ENCODE measurements around the gene PEPD. TPM values are rescaled to one million over a fixed set of nuclear protein-coding genes. Genes with fewer than 3 reads are reported as not detected.

Gene PEPD
- total RNA-seq, 1 experiment from 2014 or later: 83.1 TPM

DNA sequence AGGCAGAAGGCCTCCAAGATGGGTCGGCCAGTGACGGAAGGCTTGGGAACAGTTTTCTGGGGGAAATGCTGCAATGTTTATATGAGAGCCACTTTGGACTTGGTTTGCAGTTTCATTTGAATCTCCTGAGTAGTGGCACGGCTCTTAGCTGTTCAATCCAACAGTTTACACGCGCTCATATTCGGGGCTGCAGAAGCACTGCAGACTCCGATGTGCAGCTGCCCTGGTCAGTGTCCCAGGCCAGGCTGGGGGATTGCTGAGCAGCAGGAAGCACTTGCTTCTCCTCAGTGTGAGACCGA is 116.4 kb downstream of the PEPD start (continued):
- no peak for TF ChIP-seq RELA (CRISPR knock-in tag; IDR thresholded peaks at IDR 0.05; ENCODE audit: borderline replicate concordance)

GRCh38 chr19:33404506-33405253 is 116.9 kb downstream of the PEPD start:
- POLR2A ChIA-PET: no interaction called here
- H3K4me1 Mint-ChIP-seq: peaks cover 4% of the 10 kb centered on the region; the same call in 1 of the 2 replicates
- CTCF ChIA-PET: interaction anchor here (0.7 to 6.3 kb wide), 7 partner anchors 8 to 270 kb away, joined by 3 to 47 read pairs (median 5); partner anchors contain the start of gene CEBPG
- no peak overlapping the region for H3K4me3 Mint-ChIP-seq
- no peaks in the 10 kb centered on the region for H3K36me3 Mint-ChIP-seq
- ATAC-seq (no peak), DNase-seq (ENCODE audit: low spot score) (no peak)
- no peaks in the 10 kb centered on the region for H3K27me3 Mint-ChIP-seq (ENCODE audit: low read depth)
- H3K9me3 Mint-ChIP-seq: no peaks in the 10 kb centered on the region
- TF ChIP-seq, protein P1, sequence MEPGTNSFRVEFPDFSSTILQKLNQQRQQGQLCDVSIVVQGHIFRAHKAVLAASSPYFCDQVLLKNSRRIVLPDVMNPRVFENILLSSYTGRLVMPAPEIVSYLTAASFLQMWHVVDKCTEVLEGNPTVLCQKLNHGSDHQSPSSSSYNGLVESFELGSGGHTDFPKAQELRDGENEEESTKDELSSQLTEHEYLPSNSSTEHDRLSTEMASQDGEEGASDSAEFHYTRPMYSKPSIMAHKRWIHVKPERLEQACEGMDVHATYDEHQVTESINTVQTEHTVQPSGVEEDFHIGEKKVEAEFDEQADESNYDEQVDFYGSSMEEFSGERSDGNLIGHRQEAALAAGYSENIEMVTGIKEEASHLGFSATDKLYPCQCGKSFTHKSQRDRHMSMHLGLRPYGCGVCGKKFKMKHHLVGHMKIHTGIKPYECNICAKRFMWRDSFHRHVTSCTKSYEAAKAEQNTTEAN (CRISPR knock-in tag; IDR thresholded peaks at IDR 0.05): no peak
- TF ChIP-seq ZSCAN18 (CRISPR knock-in tag; IDR thresholded peaks at IDR 0.05): no peak
- no peak for TF ChIP-seq MXD4 (CRISPR knock-in tag; IDR thresholded peaks at IDR 0.05; ENCODE audit: borderline replicate concordance)
- TF ChIP-seq, protein P2, sequence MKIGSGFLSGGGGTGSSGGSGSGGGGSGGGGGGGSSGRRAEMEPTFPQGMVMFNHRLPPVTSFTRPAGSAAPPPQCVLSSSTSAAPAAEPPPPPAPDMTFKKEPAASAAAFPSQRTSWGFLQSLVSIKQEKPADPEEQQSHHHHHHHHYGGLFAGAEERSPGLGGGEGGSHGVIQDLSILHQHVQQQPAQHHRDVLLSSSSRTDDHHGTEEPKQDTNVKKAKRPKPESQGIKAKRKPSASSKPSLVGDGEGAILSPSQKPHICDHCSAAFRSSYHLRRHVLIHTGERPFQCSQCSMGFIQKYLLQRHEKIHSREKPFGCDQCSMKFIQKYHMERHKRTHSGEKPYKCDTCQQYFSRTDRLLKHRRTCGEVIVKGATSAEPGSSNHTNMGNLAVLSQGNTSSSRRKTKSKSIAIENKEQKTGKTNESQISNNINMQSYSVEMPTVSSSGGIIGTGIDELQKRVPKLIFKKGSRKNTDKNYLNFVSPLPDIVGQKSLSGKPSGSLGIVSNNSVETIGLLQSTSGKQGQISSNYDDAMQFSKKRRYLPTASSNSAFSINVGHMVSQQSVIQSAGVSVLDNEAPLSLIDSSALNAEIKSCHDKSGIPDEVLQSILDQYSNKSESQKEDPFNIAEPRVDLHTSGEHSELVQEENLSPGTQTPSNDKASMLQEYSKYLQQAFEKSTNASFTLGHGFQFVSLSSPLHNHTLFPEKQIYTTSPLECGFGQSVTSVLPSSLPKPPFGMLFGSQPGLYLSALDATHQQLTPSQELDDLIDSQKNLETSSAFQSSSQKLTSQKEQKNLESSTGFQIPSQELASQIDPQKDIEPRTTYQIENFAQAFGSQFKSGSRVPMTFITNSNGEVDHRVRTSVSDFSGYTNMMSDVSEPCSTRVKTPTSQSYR (CRISPR knock-in tag; IDR thresholded peaks at IDR 0.05): no peak
- TF ChIP-seq FOXP1 (CRISPR knock-in tag; IDR thresholded peaks at IDR 0.05; ENCODE audit: borderline replicate concordance): no peak
- TF ChIP-seq, protein P3, sequence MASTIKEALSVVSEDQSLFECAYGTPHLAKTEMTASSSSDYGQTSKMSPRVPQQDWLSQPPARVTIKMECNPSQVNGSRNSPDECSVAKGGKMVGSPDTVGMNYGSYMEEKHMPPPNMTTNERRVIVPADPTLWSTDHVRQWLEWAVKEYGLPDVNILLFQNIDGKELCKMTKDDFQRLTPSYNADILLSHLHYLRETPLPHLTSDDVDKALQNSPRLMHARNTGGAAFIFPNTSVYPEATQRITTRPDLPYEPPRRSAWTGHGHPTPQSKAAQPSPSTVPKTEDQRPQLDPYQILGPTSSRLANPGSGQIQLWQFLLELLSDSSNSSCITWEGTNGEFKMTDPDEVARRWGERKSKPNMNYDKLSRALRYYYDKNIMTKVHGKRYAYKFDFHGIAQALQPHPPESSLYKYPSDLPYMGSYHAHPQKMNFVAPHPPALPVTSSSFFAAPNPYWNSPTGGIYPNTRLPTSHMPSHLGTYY (CRISPR knock-in tag; IDR thresholded peaks at IDR 0.05): no peak
- no peak for TF ChIP-seq JAZF1 (CRISPR knock-in tag; IDR thresholded peaks at IDR 0.05)
- H3K27ac Mint-ChIP-seq: 0 out of 2 replicates have a peak overlapping the region, but pooled peaks have one; percentile 30

- TF ChIP-seq ZNF317 (CRISPR knock-in tag; IDR thresholded peaks at IDR 0.05; ENCODE audit: borderline replicate concordance, low read depth) (no peak), ZNF532 (CRISPR knock-in tag; IDR thresholded peaks at IDR 0.05; ENCODE audit: borderline replicate concordance) (no peak), ELF4 (CRISPR knock-in tag; IDR thresholded peaks at IDR 0.05; ENCODE audit: low read depth) (no peak), CREM (CRISPR knock-in tag; IDR thresholded peaks at IDR 0.05) (no peak)
- TF ChIP-seq, protein P4, sequence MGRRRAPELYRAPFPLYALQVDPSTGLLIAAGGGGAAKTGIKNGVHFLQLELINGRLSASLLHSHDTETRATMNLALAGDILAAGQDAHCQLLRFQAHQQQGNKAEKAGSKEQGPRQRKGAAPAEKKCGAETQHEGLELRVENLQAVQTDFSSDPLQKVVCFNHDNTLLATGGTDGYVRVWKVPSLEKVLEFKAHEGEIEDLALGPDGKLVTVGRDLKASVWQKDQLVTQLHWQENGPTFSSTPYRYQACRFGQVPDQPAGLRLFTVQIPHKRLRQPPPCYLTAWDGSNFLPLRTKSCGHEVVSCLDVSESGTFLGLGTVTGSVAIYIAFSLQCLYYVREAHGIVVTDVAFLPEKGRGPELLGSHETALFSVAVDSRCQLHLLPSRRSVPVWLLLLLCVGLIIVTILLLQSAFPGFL (CRISPR knock-in tag; IDR thresholded peaks at IDR 0.05; ENCODE audit: borderline replicate concordance): no peak
- DNase-seq (ENCODE audit: low spot score): no peak
- Mint-ChIP-seq H3K27me3 (ENCODE audit: low read depth) (no peaks in the 10 kb centered on the region), H3K4me1 (peaks cover 4% of the 10 kb centered on the region; the same call in 1 of the 2 replicates), H3K27ac (no peak overlapping the region), H3K4me3 (no peak overlapping the region), H3K9me3 (no peaks in the 10 kb centered on the region), H3K36me3 (no peaks in the 10 kb centered on the region)
- ATAC-seq: no peak
- ChIA-PET CTCF (interaction anchor here (0.7 to 6.3 kb wide), 6 partner anchors 7 to 162 kb away, joined by 3 to 47 read pairs (median 6); no protein-coding TSS in a partner anchor), POLR2A (interaction anchor here (0.5 kb wide), 1 partner anchor 393 kb away, joined by 3 read pairs; no protein-coding TSS in a partner anchor)
Observed at GRCh38 chr19:33403973-33404304, 117.7 kb downstream of the PEPD start.

Measured in WTC11 (cell line).